Activated T-cell treated with anti-CD3 and anti-CD28 coated beads, Interleukin-2, amount 50 U/mL, for 48 hours (primary cell): ENCODE data around the gene CALHM5.
A peak's percentile ranks its signal among the peaks of the same experiment; 100 is the strongest.
"Not testable (repeated sequence)": the region's sequence is repeated elsewhere in the genome, so short reads cannot be mapped to it uniquely, and the experiment has no call there.

Source experiments
- DNase-seq, 2 experiments: peaks; one replicate each; pipeline ENCODE4 v3.0.0-alpha.2; 2020

Gene CALHM5, protein sequence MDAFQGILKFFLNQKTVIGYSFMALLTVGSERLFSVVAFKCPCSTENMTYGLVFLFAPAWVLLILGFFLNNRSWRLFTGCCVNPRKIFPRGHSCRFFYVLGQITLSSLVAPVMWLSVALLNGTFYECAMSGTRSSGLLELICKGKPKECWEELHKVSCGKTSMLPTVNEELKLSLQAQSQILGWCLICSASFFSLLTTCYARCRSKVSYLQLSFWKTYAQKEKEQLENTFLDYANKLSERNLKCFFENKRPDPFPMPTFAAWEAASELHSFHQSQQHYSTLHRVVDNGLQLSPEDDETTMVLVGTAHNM

DNA sequence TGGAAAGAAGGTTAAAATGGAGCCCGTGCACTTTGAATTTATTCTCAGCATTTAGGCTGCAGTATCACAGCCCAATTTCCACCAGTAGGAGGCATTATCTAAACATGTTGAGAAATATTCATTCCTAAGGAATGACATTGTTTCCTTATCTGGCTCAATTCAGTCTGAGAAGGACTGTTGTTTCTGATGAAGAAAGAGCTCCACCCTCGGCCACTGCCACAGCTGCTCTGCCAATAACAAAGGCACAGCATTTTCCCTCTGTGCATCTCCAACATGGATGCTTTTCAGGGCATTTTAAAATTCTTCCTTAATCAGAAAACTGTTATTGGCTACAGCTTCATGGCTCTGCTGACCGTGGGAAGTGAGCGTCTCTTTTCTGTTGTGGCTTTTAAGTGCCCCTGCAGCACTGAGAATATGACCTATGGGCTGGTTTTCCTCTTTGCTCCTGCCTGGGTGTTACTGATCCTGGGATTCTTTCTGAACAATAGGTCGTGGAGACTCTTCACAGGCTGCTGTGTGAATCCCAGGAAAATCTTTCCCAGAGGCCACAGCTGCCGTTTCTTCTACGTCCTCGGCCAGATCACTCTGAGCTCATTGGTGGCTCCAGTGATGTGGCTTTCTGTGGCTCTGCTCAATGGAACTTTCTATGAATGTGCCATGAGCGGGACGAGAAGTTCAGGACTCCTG is at the start of gene CALHM5:
Gene CALHM5, plus strand, starts transcription at position 216 of the 687 bp plus-strand sequence. Its CDS starts 58 bp downstream, at position 274.
- DNase-seq = no peak

- DNase-seq = peak; percentile 65 to 76
Observed at GRCh38 chr6:116461932-116462885, 49.2 kb upstream of the CALHM5 start.

DNA sequence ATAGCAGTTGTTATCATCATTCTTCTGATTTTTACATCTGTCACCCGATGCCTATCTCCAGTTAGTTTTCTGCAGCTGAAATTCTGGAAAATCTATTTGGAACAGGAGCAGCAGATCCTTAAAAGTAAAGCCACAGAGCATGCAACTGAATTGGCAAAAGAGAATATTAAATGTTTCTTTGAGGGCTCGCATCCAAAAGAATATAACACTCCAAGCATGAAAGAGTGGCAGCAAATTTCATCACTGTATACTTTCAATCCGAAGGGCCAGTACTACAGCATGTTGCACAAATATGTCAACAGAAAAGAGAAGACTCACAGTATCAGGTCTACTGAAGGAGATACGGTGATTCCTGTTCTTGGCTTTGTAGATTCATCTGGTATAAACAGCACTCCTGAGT is 48.1 kb upstream of the CALHM5 start:
- DNase-seq = no peak

DNA sequence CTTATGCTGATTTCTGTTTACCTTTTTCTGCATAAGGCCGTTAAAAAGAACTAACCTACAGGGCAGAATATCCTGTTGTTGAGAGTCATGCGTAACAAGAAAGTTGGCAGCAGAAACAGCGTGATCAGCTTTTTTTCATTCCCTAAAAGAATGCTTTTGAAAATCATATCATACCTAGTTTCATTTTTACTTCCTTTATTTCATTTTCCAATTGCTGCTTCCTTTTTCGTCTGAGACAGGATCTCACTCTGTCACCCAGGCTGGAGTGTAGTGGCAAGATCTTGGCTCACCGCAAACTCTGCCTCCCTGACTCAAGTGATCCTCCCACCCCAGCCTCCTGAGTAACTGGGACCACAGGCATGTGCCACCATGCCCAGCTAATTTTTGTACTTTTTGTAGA is 46.2 kb upstream of the CALHM5 start:
- no peak for DNase-seq

DNA sequence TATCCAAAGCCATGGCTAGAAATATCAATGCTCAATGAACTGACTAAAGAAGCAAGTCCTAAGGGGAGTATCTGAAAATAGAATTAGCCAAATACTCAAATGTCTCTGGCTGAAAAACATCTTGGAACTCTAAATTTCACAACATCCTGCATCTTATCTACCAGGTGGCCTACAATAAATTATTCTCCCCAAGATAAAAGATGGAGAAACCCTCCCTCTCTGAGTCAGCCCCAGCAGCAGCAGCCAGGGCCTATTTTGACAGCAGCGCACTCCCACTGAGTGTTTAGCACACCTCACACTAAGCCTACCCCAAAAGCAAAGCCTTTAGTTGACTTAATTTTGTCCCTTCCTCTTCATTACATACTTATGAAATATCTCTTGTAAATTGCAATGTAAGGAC is 44.3 kb upstream of the CALHM5 start:
- DNase-seq = no peak

- no peak for DNase-seq
Observed at GRCh38 chr6:116467514-116467913, 43.9 kb upstream of the CALHM5 start.

DNA sequence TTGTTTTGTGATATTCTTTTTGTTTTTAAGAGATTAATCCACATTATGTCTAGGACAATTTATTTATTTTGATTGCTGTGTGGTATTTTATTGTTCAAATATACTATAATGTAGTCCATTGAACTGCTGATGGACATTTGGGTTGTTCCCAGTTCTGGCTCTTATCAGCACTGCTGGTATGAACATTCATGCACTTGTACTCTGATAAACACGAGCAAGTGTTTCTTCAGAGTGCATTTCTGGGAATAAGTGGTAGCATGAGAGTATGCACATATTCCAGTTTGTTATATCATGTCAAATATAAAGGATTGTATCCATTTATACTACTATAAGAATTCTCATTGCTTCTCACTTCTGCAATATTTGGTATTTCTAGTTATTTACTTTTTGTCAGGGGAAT is 43.1 kb upstream of the CALHM5 start:
- no peak for DNase-seq

DNA sequence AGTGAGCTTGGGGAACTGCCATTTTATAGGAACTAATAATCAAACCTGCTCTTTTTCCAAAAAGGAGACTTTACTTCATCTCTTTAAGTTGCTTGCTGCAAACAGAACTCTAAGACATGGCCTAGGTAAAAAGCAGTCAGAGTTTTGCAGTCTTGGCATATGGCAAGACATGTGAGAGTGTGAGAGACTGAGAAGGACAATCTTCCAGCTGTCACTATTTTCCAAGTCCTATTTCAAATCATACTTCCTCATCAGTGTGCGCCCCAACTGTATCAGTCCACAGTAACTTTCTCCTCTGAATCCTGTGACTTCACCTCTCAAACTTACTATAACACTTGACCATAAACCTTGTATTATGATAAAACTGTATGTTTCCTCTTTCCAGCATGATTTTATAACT is 39.9 kb upstream of the CALHM5 start:
- DNase-seq = no peak

DNA sequence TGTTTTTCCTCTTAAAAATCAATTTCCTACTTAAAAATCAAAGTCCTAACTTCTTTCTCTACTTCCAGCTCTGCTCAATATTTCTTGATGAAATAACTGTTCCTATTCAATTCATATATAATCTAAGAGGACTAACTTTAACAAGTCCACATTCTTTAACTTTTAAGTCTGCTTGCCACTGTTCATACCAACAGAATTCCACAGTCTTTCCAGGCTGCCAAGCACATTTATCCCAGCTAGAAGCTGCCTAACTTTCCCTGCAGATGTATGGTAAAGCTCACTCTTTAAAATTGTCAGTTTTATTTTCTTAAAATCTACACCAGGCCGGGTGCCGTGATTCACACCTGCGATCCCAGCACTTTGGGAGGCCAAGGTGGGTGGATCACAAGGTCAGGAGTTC is 38.7 kb upstream of the CALHM5 start:
- DNase-seq = no peak

DNA sequence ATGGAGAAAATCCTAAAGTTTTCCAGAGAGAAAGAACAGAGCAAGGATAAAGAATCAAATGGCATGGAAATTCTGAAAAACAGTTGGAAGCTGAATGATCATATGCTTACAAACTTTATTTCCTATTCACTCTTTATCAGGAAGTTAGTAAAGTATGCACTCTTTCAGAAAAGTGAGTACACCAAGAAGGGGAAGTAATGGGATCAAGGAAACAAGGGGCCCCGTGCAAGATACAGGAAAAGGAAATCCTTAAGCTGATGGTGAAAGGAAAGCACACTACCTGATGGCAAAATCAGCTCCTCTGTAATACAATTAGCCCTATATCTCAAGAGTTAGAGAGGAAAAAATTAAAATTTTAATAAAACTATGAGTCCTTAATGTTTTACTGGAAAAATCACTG is 36.3 kb upstream of the CALHM5 start:
- no peak for DNase-seq

- peak; percentile 28 to 30 for DNase-seq
Observed at GRCh38 chr6:116476002-116476678, 35.3 kb upstream of the CALHM5 start.

DNA sequence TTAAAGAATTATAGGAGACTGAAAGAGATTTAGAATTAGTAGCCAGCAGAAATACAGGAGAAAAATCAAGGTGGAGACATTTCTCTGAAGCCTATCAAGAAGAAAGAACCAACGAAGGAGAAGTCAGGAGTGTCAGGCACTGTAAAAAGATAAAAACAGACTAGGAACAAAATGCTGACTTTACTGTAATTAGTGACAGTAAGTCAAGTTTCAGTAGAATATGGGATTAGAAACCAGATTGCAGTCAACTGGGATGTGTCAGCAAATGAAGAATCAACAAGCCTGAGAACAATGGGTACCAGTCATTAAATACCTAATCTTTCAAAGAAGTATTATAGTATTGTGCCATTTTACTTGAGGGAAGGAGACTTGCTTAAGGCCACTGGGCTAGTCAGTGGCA is 28.7 kb upstream of the CALHM5 start:
- no peak for DNase-seq

DNA sequence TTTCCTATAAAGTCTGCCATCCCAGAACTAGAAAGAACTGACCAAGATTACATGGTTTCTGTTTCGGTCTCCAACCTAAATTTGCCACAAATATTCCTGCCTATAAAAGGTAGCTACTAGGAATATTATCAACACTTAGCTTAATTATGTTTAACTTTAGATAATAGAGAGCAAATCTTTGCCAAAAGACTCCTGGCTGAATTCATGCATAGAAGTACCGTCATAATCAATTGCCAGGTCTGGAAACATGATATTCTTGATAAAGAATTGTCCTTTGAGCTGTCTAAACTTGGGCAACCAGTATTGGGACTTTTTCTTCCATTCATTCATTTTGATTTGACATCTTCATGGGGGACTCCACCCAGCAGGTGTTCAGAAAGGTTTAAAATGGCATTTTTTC is 27.8 kb upstream of the CALHM5 start:
- no peak for DNase-seq

DNA sequence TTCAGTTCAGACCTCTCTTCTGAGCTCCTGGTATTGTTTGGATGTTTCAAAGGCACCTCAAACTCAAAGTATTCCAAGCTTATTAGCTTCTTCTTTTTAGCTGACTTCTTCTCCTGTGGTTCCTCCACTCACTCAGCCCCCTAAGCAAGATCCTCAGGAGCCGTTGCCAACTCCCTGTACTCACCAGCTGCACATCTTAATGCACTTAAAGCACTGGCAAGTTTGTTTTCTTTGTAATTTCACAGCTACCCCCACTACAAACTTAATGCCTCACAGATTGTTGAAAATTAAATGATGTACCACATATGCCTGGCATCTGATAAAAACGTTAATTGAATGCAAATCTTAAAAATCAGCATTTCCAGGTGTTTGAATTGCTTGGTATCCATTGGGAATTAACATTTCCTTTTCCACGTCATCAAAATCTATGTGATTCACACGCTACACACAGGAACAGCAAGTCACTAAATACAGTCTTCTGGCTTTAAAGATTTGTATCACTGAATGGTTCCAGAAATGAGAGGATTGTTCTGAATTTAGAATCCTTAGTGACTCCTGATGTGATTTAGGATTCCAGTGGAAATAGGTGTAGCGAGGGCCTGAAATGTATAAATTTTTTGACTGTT is 25.8 kb upstream of the CALHM5 start:
- DNase-seq = no peak

DNA sequence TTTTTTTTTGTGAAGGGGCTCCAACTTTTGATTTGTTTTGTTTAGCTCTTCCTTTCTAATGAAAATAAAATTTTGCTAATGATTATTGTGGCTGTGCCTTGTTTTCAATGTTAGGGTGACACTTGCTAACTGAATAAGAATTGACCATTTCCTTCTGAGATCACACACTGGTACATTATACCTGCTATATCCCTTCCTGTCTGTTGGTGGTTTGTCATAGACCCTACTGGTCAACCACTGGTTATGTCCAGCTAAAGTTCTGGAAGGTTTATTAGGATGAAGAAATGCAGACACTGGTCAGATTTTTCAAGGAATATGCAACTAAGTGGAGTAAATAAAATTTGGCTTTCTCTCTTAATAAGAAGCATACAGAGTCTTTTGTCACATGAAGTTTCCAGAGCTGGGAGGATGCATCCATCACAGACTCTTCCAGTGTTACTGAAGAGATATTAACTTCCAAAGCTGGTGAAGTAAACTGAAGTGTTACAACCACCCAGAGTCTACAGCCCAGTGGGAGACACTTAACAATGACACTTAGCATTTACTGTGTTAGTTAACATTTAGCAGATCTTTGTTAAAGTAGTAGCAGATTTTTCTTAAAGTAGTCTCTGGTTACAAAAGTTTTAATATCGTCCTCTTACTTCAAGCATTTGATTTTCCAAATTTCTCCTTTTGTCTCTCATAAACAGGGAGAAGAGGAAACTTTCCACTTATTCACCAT is 19.7 kb upstream of the CALHM5 start:
- no peak for DNase-seq

DNA sequence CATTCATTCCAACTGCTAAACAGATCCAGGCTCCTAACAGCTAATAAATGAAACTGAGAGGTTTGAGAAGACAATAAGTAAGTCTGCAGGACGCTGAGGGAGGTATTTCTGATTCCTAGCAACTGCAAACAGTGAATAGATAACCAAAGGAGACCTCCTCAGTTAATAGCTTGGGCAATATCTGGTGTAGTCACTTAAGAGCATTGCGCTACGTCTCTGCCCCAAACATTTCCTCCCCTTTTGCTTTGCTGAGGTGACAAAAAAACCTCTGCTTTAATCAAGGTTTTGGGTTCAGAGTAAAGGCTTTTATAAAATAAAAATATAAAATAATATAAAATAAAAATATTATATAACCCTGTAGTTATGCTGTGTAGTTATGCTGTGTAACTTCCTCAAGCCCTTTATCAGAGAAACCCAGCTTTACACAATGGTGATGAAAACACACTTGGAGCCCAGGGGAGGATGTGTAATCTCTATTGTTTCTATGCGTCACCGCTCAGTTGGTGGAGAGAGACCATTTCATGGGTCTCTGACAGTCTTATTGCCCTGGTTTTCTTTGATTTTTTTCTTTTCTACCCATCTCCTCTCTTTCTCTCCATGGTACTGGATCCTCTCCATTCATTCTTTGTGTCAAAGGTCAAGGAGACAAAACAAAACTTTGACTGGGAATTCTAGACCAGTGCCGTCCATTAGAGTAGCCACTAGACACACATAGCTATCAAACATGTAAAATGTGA is 18.9 kb upstream of the CALHM5 start:
- DNase-seq = no peak

DNA sequence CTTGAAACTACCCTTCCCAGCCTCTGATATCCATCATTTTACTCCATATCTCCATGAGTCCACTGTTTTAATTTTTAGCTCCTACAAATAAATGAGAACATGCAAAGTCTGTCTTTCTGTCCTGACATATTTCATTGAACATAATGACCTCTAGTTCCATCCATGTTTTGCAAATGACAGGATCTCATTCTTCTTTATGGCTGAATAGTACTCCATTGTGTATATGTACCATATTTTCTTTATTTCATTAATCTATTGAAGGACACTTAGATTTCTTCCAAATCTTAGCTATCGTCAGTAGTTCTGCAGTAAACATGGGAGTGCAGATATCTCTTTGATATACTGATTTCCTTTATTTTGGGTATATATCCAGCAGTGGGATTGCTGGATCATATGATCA is 16.3 kb upstream of the CALHM5 start:
- not testable (repeated sequence) for DNase-seq

GRCh38 chr6:116497113-116497676 is 14.2 kb upstream of the CALHM5 start:
- no peak for DNase-seq

DNA sequence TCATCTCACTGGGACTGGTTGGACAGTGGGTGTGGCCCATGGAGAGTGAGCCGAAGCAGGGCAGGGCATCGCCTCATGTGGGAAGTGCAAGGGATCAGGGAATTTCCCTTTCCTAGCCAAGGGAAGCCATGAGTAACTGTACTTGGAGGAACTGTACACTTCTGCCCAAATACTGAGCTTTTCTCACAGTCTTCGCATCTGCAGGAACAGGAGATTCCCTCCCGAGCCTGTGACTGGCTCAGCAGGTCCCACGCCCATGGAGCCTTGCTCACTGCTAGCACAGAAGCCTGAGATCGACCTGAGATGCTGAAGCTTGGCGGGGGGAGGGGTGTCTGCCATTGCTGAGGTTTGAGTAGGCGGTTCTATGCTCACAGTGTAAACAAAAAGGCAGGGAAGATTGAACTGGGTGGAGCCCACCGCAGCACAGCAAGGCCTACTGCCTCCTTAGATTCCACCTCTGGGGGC is 10.4 kb upstream of the CALHM5 start:
- DNase-seq = no peak

DNA sequence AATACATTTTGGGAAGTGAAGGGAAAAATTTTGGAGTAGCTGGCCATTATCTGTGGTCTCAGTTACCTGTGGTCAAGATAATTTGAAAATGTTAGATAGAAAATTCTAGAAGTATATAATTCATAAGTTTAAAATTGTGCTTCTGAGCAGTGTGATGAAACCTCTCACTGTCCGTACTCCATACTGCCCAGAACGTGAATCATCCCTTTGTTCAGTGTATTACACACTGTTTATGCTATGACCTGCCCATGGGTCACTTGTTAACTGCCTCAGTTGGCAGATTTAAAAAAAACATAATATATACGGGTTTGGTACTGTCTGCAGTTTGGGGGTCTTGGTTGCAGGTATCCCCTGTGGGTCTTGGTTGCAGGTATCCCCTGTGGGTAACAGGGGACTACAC is 4.1 kb upstream of the CALHM5 start:
- DNase-seq = no peak

GRCh38 chr6:116508527-116508926 is 2.9 kb upstream of the CALHM5 start:
- DNase-seq = no peak
